IMR-90 (cell line): Measurements from ENCODE around the gene PTPRN2. TPM values are rescaled to one million over a fixed set of nuclear protein-coding genes. Genes with fewer than 3 reads are reported as not detected.

Source experiments
- ATAC-seq: fragments of 200-7000 bp; cut with Tn5 transposase; 2 replicates; pipeline ENCODE4 v1.9.1; 2020; ENCODE audit warnings: low read depth, mild to moderate bottlenecking, moderate library complexity
- BruUV-seq: library from RNA; stranded (reverse); fragments of 400-500 nt; replicated peaks from 2 replicates; lab custom pipeline; 2021; lab: Mats Ljungman, UMichigan
- CTCF ChIA-PET: fragments of 300-600 bp; formaldehyde crosslinking; extraction: SDS; loops from one replicate; lab custom pipeline; 2021; ENCODE audit warnings: antibody characterized with exemption; lab: Yijun Ruan, JAX
- POLR2A ChIA-PET: fragments of 300-600 bp; sonication (Branson Sonifier 250); formaldehyde crosslinking; loops from one replicate; lab custom pipeline; 2022; ENCODE audit warnings: antibody characterized with exemption; ENCODE audit not compliant: unreplicated experiment; lab: Charles Lee
- DNase-seq: peaks from one replicate; pipeline ENCODE4 v3.0.0; 2013
- H2AFZ ChIP-seq: replicated peaks from 2 replicates; pipeline ENCODE3; 2013; ENCODE audit warnings: low read length, mild to moderate bottlenecking; ENCODE audit not compliant: poor library complexity
- H2AK5ac ChIP-seq: 2 replicates; pipeline ENCODE4 v1.6.1; 2013; ENCODE audit warnings: low read depth, low read length, inconsistent platforms
- H2AK9ac ChIP-seq: replicated peaks from 2 replicates; pipeline ENCODE3; 2013; ENCODE audit warnings: mild to moderate bottlenecking, low read depth, low read length, moderate library complexity; ENCODE audit not compliant: poor library complexity
- H2BK120ac ChIP-seq: 2 replicates; pipeline ENCODE4 v1.6.1; 2013; ENCODE audit warnings: low read depth, low read length, inconsistent platforms
- H2BK15ac ChIP-seq: 3 replicates; pipeline ENCODE4 v1.6.1; 2013; ENCODE audit warnings: low read depth, low read length, inconsistent platforms
- H2BK20ac ChIP-seq: 2 replicates; pipeline ENCODE4 v1.6.1; 2013; ENCODE audit warnings: low read depth, mild to moderate bottlenecking, inconsistent platforms, low read length, moderate library complexity
- H2BK5ac ChIP-seq: 2 replicates; pipeline ENCODE4 v1.6.1; 2013; ENCODE audit warnings: mild to moderate bottlenecking, low read depth, low read length, inconsistent platforms; ENCODE audit not compliant: poor library complexity, severe bottlenecking
- H3K14ac ChIP-seq: replicated peaks from 2 replicates; pipeline ENCODE4 v1.6.1; 2013; ENCODE audit warnings: low read depth, low read length, inconsistent platforms
- H3K18ac ChIP-seq: 2 replicates; pipeline ENCODE4 v1.6.1; 2013; ENCODE audit warnings: low read depth, low read length, control low read depth
- H3K23ac ChIP-seq: 2 replicates; pipeline ENCODE4 v1.6.1; 2013; ENCODE audit warnings: low read depth, low read length, inconsistent platforms
- H3K27ac ChIP-seq: 2 replicates; pipeline ENCODE4 v1.5.1; 2013; ENCODE audit warnings: mild to moderate bottlenecking, control low read depth, low read length; ENCODE audit not compliant: insufficient read depth
- H3K27me3 ChIP-seq: 2 replicates; pipeline ENCODE4 v1.6.1; 2013; ENCODE audit warnings: low read length; ENCODE audit not compliant: control insufficient read depth, insufficient read depth
- H3K36me3 ChIP-seq: 2 replicates; pipeline ENCODE4 v1.6.1; 2013; ENCODE audit warnings: low read length, mixed read lengths; ENCODE audit not compliant: control insufficient read depth, insufficient read depth
- H3K4ac ChIP-seq: 2 replicates; pipeline ENCODE4 v1.6.1; 2013; ENCODE audit warnings: low read depth, low read length, inconsistent platforms
- H3K4me1 ChIP-seq: 2 replicates; pipeline ENCODE4 v1.6.1; 2013; ENCODE audit warnings: low read length, mixed read lengths; ENCODE audit not compliant: control insufficient read depth, insufficient read depth
- H3K4me2 ChIP-seq: 2 replicates; pipeline ENCODE4 v1.6.1; 2013; ENCODE audit warnings: low read depth, mild to moderate bottlenecking, control low read depth, low read length, moderate library complexity
- H3K4me3 ChIP-seq: 2 replicates; pipeline ENCODE4 v1.5.1; 2013; ENCODE audit warnings: low read depth, mild to moderate bottlenecking, control low read depth, low read length, moderate library complexity; ENCODE audit not compliant: insufficient read depth
- H3K56ac ChIP-seq: 2 replicates; pipeline ENCODE4 v1.6.1; 2013; ENCODE audit warnings: low read length, inconsistent platforms; ENCODE audit not compliant: insufficient read depth; ENCODE audit errors: extremely low read depth
- H3K79me1 ChIP-seq, 2 experiments: 2 replicates each; pipeline ENCODE4 v1.6.1; 2013; ENCODE audit warnings: low read length in 2 of 2, inconsistent platforms in 1 of 2, low read depth in 1 of 2
- H3K9ac ChIP-seq: 2 replicates; pipeline ENCODE4 v1.6.1; 2013; ENCODE audit warnings: low read depth, low read length, control low read depth
- H3K9me1 ChIP-seq: 2 replicates; pipeline ENCODE4 v1.6.1; 2013; ENCODE audit warnings: low read length, inconsistent platforms; ENCODE audit not compliant: insufficient read depth
- H3K9me3 ChIP-seq: 2 replicates; pipeline ENCODE4 v1.6.1; 2013; ENCODE audit warnings: low read length; ENCODE audit not compliant: control insufficient read depth, insufficient read depth
- H4K20me1 ChIP-seq: 2 replicates; pipeline ENCODE4 v1.6.1; 2013; ENCODE audit warnings: low read length, inconsistent platforms; ENCODE audit not compliant: insufficient read depth
- H4K5ac ChIP-seq: 2 replicates; pipeline ENCODE4 v1.6.1; 2013; ENCODE audit warnings: mild to moderate bottlenecking, low read depth, low read length, control low read depth
- H4K8ac ChIP-seq, 2 experiments: 2 replicates each; pipeline ENCODE4 v1.6.1; 2013; ENCODE audit warnings: low read depth in 2 of 2, low read length in 2 of 2, control low read depth in 1 of 2, inconsistent platforms in 1 of 2
- H4K91ac ChIP-seq: 2 replicates; pipeline ENCODE4 v1.6.1; 2013; ENCODE audit warnings: low read depth, low read length, inconsistent platforms; ENCODE audit not compliant: insufficient read depth
- BHLHE40 ChIP-seq: fragments of 150-350 bp; IDR thresholded peaks from 2 replicates; pipeline ENCODE4 v1.6.1; 2016; ENCODE audit warnings: mild to moderate bottlenecking, low read depth, low read length
- CHD1 ChIP-seq: IDR thresholded peaks from 2 replicates; pipeline ENCODE4 v1.6.1; 2012; ENCODE audit warnings: low read depth, low read length, improper control_type of control experiment
- MAFK ChIP-seq: IDR thresholded peaks from 2 replicates; pipeline ENCODE4 v1.6.1; 2012; ENCODE audit warnings: low read depth, low read length, improper control_type of control experiment
- MAZ ChIP-seq: IDR thresholded peaks from 2 replicates; pipeline ENCODE4 v1.6.1; 2012; ENCODE audit warnings: low read depth, mild to moderate bottlenecking, low read length, improper control_type of control experiment, moderate library complexity, borderline replicate concordance
- USF2 ChIP-seq: fragments of 150-350 bp; IDR thresholded peaks from 2 replicates; pipeline ENCODE4 v1.6.1; 2017; ENCODE audit warnings: mild to moderate bottlenecking, antibody characterized with exemption, low read length, low read depth
- WGBS, 2 experiments: methylation state at CpG; one replicate each; pipeline versions ENCODE4 v1.1.5 to v1.1.7; 2013; ENCODE audit warnings: missing lambda C conversion rate in 2 of 2; ENCODE audit not compliant: insufficient read length in 1 of 2; ENCODE audit errors: extremely low coverage in 2 of 2; 5-methylcytosine and 5-hydroxymethylcytosine counted together
- dilution Hi-C: fragments of 300-500 bp; cut with HindIII; formaldehyde crosslinking; loops from one replicate; pipeline ENCODE4 v1.14.3; 2018; ENCODE audit warnings: low sequenced_read_pairs; ENCODE audit not compliant: unreplicated experiment
- in situ Hi-C: fragments of 300-500 bp; cut with MboI; formaldehyde crosslinking; loops from 3 replicates; pipeline ENCODE4 v1.14.3; 2019; ENCODE audit warnings: low sequenced_read_pairs, inconsistent platforms, mixed read lengths
- intact Hi-C: fragments of 100-400 bp; cut with micrococcal nuclease; formaldehyde crosslinking; loops from 2 replicates; pipeline ENCODE4 v1.10.0; 2022
- polyA plus RNA-seq, 3 experiments: library from polyadenylated mRNA; depleted of rRNA; stranded (reverse); fragments of >200 nt; gene quantifications; 2 replicates each; pipeline ENCODE4 v1.2.3, GENCODE V29; 2012; ENCODE audit warnings: low replicate concordance in 1 of 3
- total RNA-seq: library from RNA; depleted of rRNA; stranded (reverse); fragments of >200 nt; gene quantifications from 2 replicates; pipeline ENCODE4 v1.2.3, GENCODE V29; 2012

The PTPRN2 gene
- total and polyA plus RNA-seq, 2 of the 4 experiments (the other 2 are of a cell fraction): 0.03 TPM; not detected in 1

- no TSS peak for BruUV-seq
- Histone ChIP-seq H3K4me2 (no peak overlapping the region), H2BK120ac (no peak overlapping the region), H4K5ac (no peak overlapping the region), H2BK5ac (no peak overlapping the region), H2AK5ac (no peak overlapping the region), H3K36me3 (no peaks in the 10 kb centered on the region), H3K9me1 (no peaks in the 10 kb centered on the region), H3K14ac (no peak overlapping the region), H3K4me1 (no peaks in the 10 kb centered on the region), H3K23ac (no peak overlapping the region), H3K27me3 (no peaks in the 10 kb centered on the region), H2AFZ (no peak overlapping the region), H4K8ac (no peak overlapping the region), H3K9me3 (peaks cover 48% of the 10 kb centered on the region), H3K9ac (no peak overlapping the region), H4K91ac (no peak overlapping the region), H3K4me3 (no peak overlapping the region), H2AK9ac (no peak overlapping the region), H3K56ac (no peak overlapping the region), H3K4ac (no peak overlapping the region), H2BK15ac (no peak overlapping the region), H3K18ac (no peak overlapping the region), H2BK20ac (no peak overlapping the region), H3K79me1 (no peaks in the 10 kb centered on the region), H4K20me1 (no peaks in the 10 kb centered on the region), H3K27ac (no peak overlapping the region)
- intact Hi-C loops (no loop called here), dilution Hi-C loops (no loop called here), in situ Hi-C loops (no loop called here)
- ATAC-seq (no peak), DNase-seq (no peak)
- 60% methylated on average over 1 of the region's 9 CpGs; no CpG with 5 or more reads in 1 of the 2 experiments for WGBS, 2 experiments
- TF ChIP-seq USF2: no peak
- no peak for TF ChIP-seq CHD1
- TF ChIP-seq MAFK: no peak
- TF ChIP-seq MAZ: no peak
- no peak for TF ChIP-seq BHLHE40
- ChIA-PET POLR2A (no interaction called here), CTCF (no interaction called here)
Measured at GRCh38 chr7:157603005-157603404, 984.6 kb downstream of the PTPRN2 start.
